Measurements from ENCODE around the gene SCFD2.

- TF ChIP-seq ZNF274 (IDR thresholded peaks at IDR 0.05; ENCODE audit: low read depth, low read length) (no peak), SUZ12 (IDR thresholded peaks at IDR 0.05; ENCODE audit: extremely low read depth, insufficient read depth, insufficient read length) (no peak)
Observed at GRCh38 chr4:52933738-52934137, 432.1 kb downstream of the SCFD2 start.
